GM19324 (cell line): ENCODE measurements around the gene DMD.
"Not testable (repeated sequence)": the region's sequence is repeated elsewhere in the genome, so short reads cannot be mapped to it uniquely, and the experiment has no call there.

Source experiments
- ATAC-seq: cut with Tn5 transposase; IDR thresholded peaks from one replicate; pipeline ENCODE4 v1.9.1; 2021; ENCODE audit warnings: mild to moderate bottlenecking, moderate library complexity; ENCODE audit not compliant: unreplicated experiment, low FRiP score

The DMD gene

DNA sequence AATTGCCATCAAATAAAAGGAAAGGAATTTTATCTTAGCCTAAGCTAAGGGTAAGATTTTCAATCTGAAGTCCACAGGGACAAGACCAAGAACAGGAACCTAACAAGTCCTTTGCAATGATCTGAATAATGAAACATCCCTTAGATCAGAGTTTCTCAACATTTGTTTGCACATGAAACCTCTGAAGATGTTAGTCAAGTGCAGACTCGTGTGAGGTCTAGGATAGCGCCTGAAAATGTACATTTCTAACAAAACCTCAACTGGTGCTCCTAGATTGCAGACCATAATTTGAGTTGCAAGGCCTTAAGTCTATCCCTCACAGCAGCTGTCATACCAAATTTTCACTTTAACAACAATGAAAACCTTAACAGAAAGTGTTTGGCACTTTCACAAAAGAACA, 337.6 kb downstream of the DMD start:
- ATAC-seq: no peak

DNA sequence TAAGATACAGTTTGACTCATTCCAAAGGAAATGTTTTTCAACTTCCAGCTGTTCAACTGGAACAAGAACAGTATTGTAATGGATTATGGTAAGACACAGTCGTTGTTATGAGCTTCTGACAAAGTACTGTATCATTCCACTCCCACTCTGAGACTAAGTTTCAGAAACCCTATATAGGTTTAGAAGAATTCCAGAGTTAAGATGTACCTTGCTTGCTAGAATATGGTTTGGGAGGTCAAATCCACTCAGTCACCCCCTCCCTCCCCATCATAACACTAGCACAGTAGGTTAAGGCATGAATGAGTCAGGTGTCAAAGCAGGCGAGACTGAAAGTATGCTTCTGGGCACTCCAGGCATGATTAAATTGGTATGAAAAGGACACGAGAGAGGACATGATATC, 339.7 kb downstream of the DMD start:
- no peak for ATAC-seq

GRCh38 chrX:32868524-32868895, 342.8 kb downstream of the DMD start:
- ATAC-seq: no peak

GRCh38 chrX:32867781-32868523, 343.4 kb downstream of the DMD start:
- no peak for ATAC-seq

DNA sequence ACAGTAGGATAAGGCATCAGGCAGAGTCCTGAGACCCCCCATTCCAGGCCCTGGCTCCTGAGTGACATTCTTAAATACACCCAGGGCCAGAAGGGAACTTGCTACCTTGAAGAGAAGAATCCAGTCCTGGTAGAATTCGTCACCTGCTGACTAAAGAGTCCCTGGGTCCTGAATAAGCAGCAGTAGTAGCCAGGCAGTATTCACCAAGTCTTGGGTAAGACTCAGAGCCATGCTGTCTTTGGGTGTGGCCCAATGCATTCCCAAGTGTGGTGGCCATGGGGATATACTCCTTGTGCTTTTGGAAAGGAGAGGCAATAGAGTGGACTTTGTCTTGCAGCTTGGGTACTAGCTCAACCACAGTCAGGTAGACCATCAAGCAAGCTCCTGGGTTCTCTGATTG, 359.1 kb downstream of the DMD start:
- ATAC-seq: no peak

- no peak for ATAC-seq
Observed at GRCh38 chrX:32851556-32851955, 359.8 kb downstream of the DMD start.

GRCh38 chrX:32847921-32848320, 363.4 kb downstream of the DMD start:
- ATAC-seq: no peak

- no peak for ATAC-seq
Observed at GRCh38 chrX:32842053-32842452, 369.3 kb downstream of the DMD start.

DNA sequence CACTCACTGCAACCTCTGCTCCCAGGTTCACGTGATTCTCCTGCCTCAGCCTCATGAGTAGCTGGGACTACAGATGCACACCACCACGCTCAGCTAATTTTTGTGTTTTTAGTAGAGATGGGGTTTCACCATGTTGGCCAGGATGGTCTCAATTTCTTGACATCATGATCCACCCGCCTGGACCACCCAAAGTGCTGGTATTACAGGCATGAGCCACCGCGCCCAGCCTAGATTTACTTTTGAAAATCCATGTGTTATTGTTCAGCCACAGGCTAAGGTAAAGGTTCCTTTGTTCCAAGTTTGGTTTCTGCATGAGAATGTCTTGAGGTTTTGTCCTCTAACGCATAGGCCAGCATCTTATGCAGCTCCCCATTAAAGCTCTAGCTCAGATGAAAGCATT, 371.6 kb downstream of the DMD start:
- ATAC-seq: no peak

- no peak for ATAC-seq
Observed at GRCh38 chrX:32825009-32825408, 386.3 kb downstream of the DMD start.

GRCh38 chrX:32804034-32804433, 407.3 kb downstream of the DMD start:
- no peak for ATAC-seq

- no peak for ATAC-seq
Observed at GRCh38 chrX:32798990-32799389, 412.4 kb downstream of the DMD start.

DNA sequence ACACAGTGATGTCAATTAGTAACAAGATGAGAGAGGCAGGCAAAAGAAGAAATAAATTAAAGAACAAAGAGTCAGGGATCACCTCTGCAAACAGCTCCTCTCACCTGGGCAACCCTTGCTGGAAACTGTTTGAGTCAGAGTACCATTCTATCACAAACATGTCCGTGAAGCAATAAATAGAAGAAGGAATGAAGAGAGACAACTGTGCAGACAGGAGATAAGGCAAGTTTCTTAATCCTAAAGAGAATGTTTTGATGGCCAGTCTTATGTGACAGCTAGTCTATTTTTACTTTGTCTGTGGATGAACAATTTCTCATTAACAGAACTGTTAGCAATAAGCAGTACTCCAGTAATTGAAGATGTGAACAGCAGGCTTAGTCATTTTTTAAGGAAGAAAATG, 422.4 kb downstream of the DMD start:
- no peak for ATAC-seq

DNA sequence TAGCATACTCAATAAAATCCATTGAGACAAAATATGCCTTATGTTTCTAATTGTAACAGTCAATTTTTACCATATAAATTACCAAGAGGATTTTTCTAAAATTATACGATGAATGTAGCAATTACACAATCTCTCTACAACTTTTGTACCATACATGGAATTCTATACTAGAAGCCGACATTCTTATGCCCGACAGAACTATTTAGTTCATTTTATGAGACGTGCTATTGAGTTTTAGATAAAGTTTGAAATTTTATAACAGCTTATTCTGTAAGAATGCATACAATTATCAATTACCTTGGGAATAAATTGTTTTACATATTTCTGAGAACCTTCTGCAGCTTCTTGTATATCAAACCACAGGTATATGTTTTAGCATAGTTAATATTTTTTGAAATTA, 431.2 kb downstream of the DMD start:
- no peak for ATAC-seq

DNA sequence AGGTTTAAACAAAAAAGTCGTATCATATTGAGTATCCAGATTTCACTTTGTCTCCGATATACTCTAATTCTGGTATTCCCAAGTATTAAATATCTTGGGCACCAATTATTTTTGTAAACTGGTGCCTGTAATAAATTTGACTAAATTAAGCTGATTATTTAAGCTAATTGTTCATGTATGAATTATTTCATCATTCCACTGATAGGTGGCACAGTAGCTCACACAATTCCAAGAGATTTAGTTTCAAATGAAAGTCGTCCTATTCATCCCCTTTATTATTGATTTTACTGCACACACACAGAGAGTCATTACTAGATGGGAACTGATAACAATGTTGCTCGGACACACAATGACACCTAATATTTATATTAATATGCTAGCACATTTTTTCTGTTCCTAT, 432.4 kb downstream of the DMD start:
- no peak for ATAC-seq

- no peak for ATAC-seq
Observed at GRCh38 chrX:32774966-32775365, 436.4 kb downstream of the DMD start.

- ATAC-seq: no peak
Observed at GRCh38 chrX:32749070-32749469, 462.3 kb downstream of the DMD start.

DNA sequence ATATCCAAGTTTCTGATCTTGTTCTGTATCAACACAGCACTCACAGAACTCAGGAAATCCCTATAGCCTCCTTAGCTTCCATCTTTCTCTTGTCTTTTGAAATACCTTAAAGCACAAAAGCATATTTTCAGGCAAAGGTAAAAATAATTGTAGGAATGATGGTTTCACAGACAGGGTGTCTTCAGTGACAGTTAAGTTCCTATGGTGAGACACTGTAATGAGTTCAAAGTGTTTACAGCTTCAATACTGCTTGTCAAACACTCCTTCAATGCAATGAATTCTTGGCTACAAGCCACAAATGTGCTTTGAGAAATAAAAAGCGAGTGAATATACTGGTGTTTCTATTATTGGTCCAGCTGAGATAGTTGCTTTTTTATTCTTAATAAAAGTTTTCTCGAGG, 466.0 kb downstream of the DMD start:
- no peak for ATAC-seq

DNA sequence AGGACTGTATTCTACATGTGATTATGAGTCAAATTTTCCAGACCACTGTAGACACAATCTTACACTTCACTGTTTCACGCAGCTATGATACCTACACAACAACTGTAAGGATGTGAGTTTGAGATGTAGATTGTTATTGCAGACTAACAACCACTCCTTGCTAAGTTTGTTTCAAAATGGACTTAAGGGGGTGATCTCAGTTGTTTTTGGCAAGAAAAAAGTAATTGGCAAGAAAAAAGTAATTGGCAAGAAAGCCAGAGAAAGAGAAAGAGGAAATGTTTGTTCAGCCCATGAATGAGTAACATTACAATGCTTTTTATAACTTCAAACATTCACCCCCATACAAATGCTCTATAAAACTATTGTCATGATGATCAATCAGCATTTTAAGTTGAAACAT, 466.4 kb downstream of the DMD start:
- ATAC-seq: no peak

GRCh38 chrX:32741910-32742309, 469.4 kb downstream of the DMD start:
- ATAC-seq: no peak

DNA sequence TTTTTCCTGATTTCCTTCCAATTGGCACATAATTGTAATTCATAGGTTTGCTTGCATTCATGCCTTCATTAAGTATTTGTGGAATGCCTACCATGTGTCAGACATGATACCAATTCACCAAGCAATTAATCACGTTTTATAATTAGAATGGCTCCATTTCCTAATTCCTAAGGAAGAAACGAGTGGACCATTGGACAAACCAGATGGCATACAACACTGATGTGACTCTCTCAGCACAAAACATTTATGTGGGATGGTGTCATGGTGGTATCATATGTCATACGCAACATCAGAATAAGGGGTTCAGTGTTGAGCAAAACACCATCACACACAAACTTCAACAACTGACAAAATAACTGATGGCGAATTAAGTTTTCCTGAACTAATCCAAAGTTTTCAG, 502.8 kb downstream of the DMD start:
- no peak for ATAC-seq

DNA sequence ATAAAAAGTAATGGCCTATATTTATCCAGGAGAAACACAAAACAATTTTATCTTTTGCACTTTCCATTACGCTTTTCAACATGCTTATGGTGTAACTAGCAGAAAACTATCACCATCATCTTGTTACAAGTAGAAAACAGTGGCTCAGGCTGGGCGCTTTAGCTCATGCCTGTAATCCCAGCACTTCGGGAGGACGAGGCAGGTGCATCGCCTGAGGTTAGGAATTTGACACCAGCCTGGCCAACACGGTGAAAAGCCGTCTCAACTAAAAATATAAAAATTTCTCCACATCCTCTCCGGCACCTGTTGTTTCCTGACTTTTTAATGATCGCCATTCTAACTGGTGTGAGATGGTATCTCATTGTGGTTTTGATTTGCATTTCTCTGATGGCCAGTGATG, 506.0 kb downstream of the DMD start:
- not testable (repeated sequence) for ATAC-seq

DNA sequence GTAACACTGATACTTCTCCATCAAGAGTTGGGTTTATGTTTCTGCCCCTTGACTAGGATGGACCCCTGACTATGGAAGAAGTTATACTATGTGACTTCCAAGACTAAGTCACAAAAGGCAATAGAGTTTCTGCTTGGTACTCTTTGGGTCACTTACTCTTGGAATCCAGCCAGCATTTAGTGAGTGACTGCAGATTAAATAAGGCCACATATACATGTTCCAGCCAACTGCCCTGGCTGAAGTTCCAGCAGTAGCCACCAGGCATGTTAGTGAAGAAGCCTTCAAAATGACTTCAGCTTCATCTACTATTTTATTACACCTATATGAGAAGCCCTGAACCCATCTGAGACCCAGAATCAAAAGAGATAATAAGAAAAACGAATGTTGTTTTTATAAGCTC, 524.0 kb downstream of the DMD start:
- no peak for ATAC-seq
